Measurements from ENCODE around the gene XPNPEP1. TPM values are rescaled to one million over a fixed set of nuclear protein-coding genes. Genes with fewer than 3 reads are reported as not detected.
A peak's percentile ranks its signal among the peaks of the same experiment; 100 is the strongest.

The XPNPEP1 gene
- total RNA-seq, 3 donors from 2014 or later = 66.6 to 97.7 (median 87.5) TPM

DNA sequence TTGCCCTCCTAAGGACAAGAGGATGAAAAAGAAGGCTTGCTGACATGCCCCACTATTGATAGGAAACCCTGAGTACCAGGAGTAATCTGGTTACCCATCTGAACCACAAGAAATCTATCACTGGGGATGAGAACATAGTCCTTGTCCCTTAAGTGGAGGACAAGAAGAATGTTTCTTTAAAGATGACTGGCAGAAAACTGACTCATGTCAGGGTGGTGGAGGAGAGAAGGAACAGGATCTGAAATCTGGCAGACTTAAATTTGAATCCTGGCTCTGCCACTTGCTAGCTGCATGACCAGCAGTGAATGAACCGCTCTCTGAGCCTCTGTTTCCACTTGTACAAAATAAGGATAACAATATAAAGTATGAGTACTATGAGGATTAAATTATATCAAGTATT is 38.9 kb upstream of the XPNPEP1 start:
- ATAC-seq = no peak
- peaks cover 6% of the 10 kb centered on the region for H3K4me1 ChIP-seq (ENCODE audit: low read depth)

DNA sequence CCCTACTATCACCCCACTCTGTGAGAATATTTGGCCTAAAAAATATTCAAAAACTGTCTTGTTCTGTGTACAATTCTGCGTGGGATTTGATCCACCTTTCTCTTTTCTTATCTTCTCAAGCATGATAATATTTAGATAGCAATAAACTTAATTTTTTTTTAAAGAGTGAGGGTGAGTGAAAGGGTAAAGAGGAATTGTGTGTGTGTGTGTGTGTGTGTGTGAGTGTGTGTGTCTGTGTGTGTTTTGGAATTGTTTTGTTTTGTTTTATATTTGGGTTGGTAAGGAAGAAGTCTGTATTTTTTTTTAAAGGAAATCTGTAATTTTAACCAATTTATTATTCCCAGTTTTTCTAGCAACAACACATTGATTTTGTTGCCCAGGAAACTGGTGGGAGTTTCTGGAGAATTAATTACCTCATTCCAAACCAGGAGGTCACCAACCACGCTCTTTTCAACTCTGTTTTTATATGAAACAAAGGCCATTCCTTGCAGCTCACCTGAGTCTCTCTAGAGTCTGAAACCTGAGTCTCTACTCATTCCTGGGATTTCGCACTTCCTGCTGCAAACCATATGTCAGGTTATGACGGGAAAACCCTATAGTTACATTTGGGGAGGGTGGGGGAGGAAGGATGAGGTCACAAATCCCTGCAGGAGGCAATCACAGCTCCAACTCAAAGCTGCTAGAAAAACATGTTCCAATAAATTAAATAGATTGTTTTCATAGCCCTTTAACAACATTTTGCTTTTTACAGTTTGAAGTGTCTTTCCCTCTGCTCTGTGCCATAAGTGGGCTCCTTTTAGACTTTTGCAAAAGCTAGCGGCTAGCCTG is 38.1 kb upstream of the XPNPEP1 start:
- ATAC-seq (peak; percentile 82), DNase-seq (no peak)
- no peaks in the 10 kb centered on the region for H3K36me3 ChIP-seq (ENCODE audit: low read depth)
- no peaks in the 10 kb centered on the region for H3K9me3 ChIP-seq
- intact Hi-C loops (cut with DNase I, micrococcal nuclease) = no loop called here
- H3K4me3 ChIP-seq = no peak overlapping the region
- TF ChIP-seq, protein P1, sequence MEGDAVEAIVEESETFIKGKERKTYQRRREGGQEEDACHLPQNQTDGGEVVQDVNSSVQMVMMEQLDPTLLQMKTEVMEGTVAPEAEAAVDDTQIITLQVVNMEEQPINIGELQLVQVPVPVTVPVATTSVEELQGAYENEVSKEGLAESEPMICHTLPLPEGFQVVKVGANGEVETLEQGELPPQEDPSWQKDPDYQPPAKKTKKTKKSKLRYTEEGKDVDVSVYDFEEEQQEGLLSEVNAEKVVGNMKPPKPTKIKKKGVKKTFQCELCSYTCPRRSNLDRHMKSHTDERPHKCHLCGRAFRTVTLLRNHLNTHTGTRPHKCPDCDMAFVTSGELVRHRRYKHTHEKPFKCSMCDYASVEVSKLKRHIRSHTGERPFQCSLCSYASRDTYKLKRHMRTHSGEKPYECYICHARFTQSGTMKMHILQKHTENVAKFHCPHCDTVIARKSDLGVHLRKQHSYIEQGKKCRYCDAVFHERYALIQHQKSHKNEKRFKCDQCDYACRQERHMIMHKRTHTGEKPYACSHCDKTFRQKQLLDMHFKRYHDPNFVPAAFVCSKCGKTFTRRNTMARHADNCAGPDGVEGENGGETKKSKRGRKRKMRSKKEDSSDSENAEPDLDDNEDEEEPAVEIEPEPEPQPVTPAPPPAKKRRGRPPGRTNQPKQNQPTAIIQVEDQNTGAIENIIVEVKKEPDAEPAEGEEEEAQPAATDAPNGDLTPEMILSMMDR (IDR thresholded peaks at IDR 0.05) = no peak
- peaks cover 6% of the 10 kb centered on the region for H3K4me1 ChIP-seq (ENCODE audit: low read depth)

More for the DNA sequence above, 38.9 kb upstream of the XPNPEP1 start:
- H3K36me3 ChIP-seq (ENCODE audit: low read depth) = no peaks in the 10 kb centered on the region
- TF ChIP-seq, protein P1 (IDR thresholded peaks at IDR 0.05) = no peak
- no peak overlapping the region for H3K4me3 ChIP-seq
- intact Hi-C loops (cut with DNase I, micrococcal nuclease) = no loop called here
- no peak for DNase-seq
- no peaks in the 10 kb centered on the region for H3K9me3 ChIP-seq

DNA sequence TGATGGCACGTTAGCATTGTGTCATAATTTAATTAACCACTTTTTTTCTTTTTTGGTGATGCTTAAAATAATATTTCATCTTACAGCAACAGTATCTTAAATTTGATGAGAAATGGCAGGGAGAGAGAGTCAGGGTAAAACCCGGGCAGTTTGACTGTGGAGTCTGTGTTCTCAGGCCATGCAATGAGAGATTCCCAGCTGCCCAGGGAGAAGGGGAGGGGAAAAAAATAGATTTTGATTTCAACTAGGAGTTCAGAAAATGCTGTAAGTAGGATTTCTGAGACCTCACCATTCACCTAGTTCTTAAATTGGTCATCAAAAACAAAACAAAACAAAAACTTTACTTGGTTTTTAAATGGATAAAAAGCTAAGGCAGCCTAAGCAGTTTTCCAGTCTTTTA is 37.4 kb upstream of the XPNPEP1 start:
- no peak for ATAC-seq

DNA sequence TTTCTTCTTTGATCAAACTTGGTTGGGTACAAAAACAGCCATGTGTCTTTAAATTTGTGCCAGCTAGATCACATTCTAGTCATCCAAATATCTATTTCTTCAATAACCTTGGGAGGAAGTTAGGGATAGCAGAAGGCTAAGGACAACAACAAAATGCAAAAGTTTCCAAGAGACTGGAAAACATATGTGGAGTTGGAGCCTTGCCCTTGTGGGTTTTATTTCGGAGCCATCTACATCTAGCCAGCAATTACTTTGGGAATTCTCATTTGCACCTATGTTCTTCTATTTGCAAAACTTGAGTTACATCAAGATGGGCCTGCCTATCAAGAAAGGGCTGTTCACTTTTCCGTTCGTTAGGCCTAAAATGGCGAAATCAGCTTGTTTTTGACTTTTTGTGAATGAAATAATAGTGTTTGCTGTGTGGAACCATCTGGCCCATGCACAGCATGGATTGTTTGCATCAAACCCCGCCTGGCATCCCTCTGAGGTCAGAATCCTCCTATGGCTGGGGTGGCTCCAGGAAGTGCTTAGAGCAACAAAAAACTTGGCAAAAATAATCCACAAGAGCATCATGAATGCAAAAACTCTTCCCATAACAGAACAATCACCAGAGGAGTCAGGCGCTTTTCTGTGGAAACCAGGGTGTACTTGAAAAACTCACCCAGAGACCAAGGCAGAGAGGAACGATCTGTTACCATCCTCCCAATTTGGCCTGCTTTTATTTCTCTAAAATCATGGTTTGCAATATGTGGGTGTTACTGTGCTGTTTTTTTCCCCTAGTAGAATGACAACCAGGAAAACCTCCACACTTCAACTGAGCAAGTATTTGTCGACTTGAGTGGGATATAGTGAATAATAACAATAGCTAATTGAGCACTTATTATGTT is 36.2 kb upstream of the XPNPEP1 start:
- intact Hi-C loops (cut with DNase I, micrococcal nuclease) = no loop called here
- ATAC-seq (no peak), DNase-seq (no peak)
- TF ChIP-seq, protein P1 (IDR thresholded peaks at IDR 0.05) = no peak
- peaks cover 6% of the 10 kb centered on the region for H3K4me1 ChIP-seq (ENCODE audit: low read depth)
- no peak overlapping the region for H3K4me3 ChIP-seq
- no peaks in the 10 kb centered on the region for H3K36me3 ChIP-seq (ENCODE audit: low read depth)
- H3K9me3 ChIP-seq = no peaks in the 10 kb centered on the region

More for the DNA sequence above, 37.4 kb upstream of the XPNPEP1 start:
- no peaks in the 10 kb centered on the region for H3K9me3 ChIP-seq
- DNase-seq = no peak
- no peaks in the 10 kb centered on the region for H3K36me3 ChIP-seq (ENCODE audit: low read depth)
- TF ChIP-seq, protein P1 (IDR thresholded peaks at IDR 0.05) = no peak
- peaks cover 6% of the 10 kb centered on the region for H3K4me1 ChIP-seq (ENCODE audit: low read depth)
- intact Hi-C loops (cut with DNase I, micrococcal nuclease) = no loop called here
- H3K4me3 ChIP-seq = no peak overlapping the region

DNA sequence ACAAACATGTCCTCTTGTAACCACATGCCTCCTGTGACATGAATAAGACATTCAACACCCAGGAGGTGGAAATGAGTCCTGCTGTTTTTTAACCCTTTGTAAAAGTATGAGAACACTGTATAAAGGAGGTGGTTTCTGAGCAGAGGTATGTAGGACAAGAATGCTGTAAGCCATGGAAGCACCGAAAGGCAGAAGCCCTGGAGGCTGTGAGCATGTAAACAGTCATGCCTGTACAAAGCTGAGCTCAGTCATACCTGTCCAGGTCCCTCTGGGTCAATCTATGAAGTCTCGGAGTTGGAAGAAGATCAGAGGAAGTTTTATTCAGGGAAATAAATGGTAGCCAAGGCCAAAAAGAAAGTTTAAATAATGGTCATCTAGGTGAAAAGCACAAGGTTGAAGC is 34.7 kb upstream of the XPNPEP1 start:
- ATAC-seq (no peak), DNase-seq (no peak)
- H3K36me3 ChIP-seq (ENCODE audit: low read depth) = no peaks in the 10 kb centered on the region
- TF ChIP-seq, protein P1 (IDR thresholded peaks at IDR 0.05) = no peak
- intact Hi-C loops (cut with DNase I, micrococcal nuclease) = no loop called here
- H3K4me3 ChIP-seq = no peak overlapping the region
- H3K9me3 ChIP-seq = no peaks in the 10 kb centered on the region
- H3K4me1 ChIP-seq (ENCODE audit: low read depth) = peaks cover 6% of the 10 kb centered on the region

Measured in mucosa of descending colon (tissue), 3 donors.